Fibroblast of peridontal ligament (primary cell): Measurements from ENCODE around the gene KBTBD3.
A peak's percentile ranks its signal among the peaks of the same experiment; 100 is the strongest.

Experiments used
- DNase-seq: peaks from one replicate; pipeline ENCODE4 v3.0.0-alpha.2; 2010; ENCODE audit errors: extremely low read depth

The KBTBD3 gene, protein sequence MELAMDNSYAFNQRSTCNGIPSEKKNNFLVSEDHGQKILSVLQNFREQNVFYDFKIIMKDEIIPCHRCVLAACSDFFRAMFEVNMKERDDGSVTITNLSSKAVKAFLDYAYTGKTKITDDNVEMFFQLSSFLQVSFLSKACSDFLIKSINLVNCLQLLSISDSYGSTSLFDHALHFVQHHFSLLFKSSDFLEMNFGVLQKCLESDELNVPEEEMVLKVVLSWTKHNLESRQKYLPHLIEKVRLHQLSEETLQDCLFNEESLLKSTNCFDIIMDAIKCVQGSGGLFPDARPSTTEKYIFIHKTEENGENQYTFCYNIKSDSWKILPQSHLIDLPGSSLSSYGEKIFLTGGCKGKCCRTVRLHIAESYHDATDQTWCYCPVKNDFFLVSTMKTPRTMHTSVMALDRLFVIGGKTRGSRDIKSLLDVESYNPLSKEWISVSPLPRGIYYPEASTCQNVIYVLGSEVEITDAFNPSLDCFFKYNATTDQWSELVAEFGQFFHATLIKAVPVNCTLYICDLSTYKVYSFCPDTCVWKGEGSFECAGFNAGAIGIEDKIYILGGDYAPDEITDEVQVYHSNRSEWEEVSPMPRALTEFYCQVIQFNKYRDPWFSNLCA

GRCh38 chr11:106076919-106077608, at the start of gene KBTBD3:
Gene KBTBD3 (minus strand): TSS chr11:106077347. CDS start chr11:106059097, 18,250 bp downstream.
- DNase-seq = peak; percentile 99

- DNase-seq = no peak
Measured at GRCh38 chr11:106121570-106122320, 44.6 kb upstream of the KBTBD3 start.

DNA sequence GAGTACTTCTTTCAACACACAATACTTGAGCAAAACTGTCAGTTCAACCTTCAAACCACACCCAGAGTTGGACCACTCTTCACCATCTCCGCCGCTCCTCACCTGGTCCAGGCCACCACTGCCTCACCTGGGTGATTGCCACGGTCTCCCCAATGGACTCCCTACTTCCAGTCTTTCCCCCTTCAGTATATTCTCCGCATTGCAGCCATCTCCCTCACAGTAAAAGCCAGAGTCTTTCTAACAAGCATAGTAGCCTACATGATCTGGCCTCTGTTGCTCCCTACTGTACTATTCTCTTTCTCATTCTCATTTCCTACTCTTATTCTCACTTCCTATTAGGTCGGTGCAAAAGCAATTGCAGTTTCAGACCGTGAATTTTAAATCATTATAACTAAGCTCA, 28.8 kb upstream of the KBTBD3 start:
- DNase-seq = no peak

DNA sequence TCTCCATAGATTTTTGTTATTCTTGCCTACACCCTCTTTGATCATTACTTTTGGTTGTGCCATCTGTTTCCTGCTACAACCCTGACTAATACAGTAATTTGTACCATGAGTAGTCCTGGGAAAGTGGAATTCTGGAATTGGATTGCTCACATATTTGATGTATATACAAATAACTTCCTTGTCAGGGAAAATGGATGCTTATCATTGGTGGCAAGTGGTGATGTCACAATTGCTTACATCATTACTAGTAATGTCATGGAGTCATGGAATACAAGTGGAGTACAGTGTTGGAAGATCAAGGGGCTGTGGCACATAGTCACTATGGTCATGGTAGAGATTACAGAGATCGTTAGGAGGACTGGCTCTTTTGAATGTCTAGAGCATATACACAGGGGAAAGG, 24.7 kb upstream of the KBTBD3 start:
- DNase-seq = peak; percentile 83

DNA sequence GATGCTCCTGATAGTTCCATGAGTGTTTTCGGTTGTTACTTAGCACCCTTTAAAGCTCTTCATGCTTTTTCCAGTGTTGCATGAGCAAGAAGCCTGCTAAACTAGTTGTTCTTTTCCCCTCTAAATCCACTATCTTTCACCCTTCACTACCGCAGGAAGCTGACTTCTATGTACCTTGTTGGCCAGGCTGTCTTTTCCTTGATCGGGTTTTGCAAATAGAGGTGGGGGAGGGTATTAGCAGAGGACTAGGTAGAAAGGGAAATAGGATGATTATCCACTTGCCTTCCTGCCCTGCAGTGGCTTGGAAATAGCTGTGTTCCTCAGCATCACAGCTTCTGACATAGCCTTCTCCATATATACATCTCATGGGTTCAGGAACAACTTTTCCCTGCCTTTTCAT, 24.2 kb upstream of the KBTBD3 start:
- no peak for DNase-seq

DNA sequence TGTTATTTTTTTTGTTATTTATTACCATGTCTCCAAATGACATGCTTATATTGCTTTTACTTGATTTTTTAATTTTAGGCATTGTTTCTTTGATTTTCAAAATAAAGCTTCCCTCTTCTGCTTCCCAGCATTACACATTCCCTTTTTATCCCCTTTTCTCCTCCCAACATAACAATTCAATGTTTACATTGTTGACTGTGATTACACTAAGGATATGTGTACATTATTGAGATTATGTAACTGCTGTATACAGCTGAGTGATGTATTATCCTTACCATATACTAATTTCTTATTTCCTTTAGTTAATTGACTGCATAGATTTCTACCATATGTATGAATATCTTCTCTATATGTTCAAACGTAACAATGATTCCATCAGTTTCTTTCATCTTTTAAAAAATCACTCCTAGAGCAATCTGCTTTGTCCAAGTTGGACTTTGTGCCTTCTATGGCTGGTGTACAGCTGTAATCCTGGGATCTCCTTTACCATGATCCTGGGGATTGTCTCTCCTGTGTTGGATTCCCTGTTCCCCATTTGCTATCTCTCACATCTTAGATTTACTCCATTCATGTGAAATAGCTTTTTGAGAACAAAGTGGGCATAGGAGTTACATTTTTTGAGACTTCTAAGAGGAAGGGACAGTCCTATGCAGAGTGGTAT, 21.9 kb upstream of the KBTBD3 start:
- no peak for DNase-seq

DNA sequence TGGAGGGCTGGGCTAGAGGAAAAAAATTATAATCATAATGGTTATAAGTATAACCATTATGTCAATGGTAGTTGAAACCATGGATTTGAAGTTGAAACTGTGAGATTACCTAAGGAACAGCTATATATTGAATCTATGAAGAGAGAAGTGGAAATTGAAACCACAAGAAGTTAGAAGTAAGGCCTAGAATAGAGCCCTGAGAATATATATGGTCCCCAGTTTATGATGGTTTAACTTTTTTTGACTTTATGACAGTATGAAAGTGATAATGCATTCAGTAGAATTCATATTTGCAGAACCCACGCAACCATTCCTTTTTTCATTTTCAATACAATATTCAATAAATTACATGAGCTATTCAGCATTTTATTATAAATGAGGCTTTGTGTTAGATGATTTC, 15.3 kb upstream of the KBTBD3 start:
- DNase-seq = no peak

- DNase-seq = peak; percentile 89
Measured at GRCh38 chr11:106091480-106092123, 14.5 kb upstream of the KBTBD3 start.

DNA sequence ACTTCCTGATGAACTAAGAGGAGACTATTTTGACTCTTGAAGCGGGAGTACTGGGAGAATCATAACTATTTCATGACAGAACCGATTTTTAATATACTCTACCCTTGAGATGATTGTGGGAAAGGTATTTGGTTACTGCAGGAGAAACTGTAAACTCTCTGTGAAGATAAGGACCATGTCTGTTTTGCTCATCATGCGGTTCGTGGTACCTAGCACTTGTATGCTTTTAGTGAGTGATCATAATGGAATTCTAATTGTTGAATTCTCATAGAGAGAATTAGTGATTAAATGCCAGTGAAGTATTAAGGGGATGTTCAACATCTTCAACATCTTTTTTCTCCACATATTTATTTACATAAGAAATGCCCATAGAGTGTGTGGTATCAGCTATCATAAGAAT, 11.7 kb upstream of the KBTBD3 start:
- no peak for DNase-seq

DNA sequence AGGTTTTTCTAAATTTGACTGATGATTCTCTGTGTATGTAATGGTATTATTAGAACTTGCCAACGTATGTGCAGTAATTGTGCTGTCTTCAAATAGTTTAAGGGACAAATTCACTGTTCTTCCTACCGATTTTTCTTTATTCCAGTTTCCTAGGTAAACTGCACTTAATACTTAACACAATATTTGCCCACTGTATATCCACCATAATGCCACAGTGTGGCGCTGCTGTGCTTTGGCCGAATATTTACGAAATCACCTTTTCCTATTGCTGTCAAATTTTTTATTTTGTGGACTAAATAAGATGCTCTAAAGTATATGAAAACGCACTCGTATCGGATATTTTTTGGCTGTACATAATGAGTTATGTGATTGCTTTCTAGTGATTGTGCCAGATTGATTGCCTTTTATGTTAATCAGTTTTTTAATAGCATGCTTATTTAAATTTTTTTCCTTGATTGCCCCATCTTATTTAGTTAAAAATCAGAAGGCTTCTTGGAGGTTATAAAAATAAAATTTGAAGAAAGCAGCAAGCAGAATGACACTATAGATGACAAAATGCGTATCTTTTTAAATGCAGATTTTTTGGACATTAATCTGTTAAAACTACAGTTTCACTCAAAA, 10.8 kb upstream of the KBTBD3 start:
- peak; percentile 82 for DNase-seq

GRCh38 chr11:106086850-106087249, 9.7 kb upstream of the KBTBD3 start:
- DNase-seq = no peak

DNA sequence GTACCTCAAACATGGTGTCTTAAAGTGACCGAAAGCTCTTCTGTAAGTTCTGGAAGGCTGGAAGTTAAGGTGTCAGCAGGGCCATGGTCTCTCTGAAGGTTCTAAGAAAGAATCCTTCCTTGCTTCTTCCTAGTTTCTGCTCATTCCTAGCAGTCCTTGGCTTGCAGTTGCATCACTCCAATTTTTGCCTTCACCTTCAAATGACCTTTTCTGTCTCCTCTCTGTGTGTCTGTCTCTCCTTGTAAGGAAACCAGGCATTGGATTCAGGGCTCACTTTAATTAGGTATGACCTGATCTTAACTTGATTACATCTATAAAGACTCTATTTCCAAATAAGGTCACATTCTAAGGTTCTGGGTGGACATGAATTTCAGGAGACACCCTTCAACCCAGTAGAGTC, 9.0 kb upstream of the KBTBD3 start:
- no peak for DNase-seq

DNA sequence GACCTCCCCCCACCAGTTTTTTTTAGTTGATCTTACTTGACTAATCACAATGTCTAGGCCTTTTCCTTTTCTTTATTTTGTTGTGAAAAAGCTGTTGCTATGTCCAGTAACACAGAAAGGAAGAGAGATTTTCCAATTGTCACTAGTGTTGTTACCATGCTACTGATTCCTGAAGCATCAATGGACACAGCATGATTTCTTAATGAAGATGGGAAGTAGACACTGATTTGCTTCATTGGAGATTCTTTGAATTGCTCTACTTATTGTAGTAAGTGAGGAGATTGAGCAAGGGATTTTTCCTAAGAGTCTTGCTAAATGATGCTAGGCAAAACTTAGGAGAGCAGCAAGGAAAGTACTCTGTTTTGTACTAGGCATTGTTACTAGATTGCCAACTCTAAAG, 4.9 kb upstream of the KBTBD3 start:
- no peak for DNase-seq

DNA sequence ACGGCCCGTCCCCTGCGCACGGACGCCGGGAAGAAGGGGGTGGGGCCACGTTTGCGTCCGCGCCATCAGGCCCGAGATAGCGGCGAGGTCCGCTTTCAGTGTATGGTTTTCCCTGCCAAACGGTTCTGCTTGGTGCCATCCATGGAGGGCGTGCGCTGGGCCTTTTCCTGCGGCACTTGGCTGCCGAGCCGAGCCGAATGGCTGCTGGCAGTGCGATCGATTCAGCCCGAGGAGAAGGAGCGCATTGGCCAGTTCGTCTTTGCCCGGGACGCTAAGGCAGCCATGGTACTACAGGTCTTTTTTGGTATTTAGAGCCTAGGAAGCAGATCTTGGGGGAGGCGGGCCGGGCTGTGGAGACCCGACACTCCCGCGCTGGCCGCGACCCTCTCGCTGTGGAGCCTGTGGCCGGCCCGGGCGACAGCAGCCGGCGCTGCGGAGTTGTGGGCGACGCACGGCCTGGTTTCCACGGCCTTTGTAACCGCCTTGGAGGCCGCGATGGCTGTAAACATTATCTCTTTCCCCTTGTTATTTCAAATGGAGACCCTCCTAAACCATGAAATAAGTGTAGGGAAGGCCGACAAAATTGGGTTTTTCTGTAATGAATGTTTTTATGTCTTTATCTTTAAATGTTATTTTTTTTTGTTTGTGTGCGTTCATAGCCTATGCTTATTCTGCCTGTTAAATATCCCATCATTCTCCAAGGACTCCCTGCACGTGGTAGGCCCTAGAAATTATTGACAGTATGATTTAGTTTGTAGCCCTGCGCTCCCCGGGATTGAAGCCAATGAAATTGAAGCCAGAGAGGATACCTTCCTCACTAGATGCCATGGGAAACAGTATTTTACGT, 685 bp upstream of the KBTBD3 start, which contains the start of gene AASDHPPT:
TSS of gene AASDHPPT (plus strand) at position 54 of the 847 bp plus-strand sequence. CDS start at position 103, 49 bp downstream.
- peak; percentile 64 for DNase-seq

DNA sequence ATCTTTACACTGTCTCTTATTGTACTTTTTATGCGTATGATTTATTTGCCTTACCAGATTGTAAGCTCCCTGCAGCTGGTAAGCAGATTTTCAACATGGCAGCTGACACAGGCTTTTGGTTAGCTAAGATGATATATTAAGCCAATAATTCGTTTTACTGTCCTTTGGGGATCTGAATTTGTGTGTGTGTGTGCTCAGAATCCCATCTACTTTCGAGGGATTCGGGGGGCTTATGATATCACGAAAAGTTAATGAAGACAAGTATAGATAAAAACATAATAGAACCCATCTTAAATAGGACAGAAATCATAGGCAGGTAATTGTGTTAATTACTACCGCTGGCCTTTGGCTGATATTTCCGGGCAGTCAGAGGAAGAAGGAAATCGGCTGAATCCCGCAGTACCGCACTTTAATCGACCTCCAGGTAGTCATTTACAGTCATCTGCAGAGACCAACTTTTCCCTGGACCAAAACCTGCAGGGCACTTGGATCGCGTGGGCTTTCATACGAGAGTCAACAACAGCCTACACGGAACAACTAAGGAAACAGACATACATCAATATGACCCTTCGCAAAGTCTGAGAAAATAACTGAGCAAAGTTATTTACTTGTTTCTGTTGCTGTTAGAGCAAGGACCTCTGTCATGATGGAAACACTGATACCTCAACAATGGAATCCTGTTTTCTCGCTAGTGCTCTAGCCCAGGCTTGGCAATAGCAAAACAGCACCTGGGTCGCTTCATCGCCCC, 802 bp downstream of the KBTBD3 start:
- DNase-seq = no peak

DNA sequence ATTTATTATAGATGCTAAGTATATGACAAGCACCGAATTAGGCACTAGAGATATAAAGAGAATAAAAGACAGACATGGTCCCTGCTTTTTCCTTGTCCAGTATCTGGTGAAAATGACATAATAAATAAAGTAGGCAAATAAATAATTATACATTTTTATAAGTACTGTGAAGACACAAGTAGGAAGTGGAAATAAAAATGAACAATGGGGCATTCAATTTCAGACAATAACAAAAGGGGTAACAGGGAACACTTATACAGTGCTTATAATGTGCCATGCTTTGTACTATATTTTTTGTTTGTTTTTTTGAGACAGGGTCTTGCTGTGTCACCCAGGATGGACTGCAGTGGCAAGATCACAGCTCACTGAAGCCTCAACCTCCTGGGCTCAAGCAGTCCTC, 4.3 kb downstream of the KBTBD3 start:
- DNase-seq = no peak

GRCh38 chr11:106070606-106071005, 6.5 kb downstream of the KBTBD3 start:
- DNase-seq = no peak

- no peak for DNase-seq
Measured at GRCh38 chr11:106063009-106063408, 14.1 kb downstream of the KBTBD3 start.
